Measurements from ENCODE around the gene RPL37A.

DNA sequence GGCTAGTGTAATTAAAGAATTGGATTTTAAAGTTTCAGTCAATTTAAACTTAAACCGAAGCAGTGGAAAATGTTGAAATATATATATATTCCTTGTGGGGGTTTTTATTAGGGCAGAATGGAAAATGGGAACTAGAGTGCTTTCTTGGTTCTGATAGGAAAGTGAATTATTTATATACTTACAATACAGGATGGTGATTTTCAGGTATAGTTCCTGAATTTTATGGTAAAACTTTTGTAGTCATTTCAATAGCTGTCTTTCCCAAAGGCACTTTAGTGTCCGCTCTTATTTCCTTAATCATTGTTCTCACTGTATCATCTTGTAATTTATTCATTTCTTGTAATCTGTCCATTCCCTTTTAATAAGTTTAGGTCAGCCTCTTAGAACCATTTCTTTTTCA lies 1.9 kb downstream of the RPL37A start:
- TF ChIP-seq CTCF (tag by site-specific recombination; IDR thresholded peaks at IDR 0.05): no peak
- TF ChIP-seq ZBTB1 (tag by site-specific recombination; IDR thresholded peaks at IDR 0.05): no peak
- TF ChIP-seq HOXA7 (CRISPR knock-in tag; IDR thresholded peaks at IDR 0.05; ENCODE audit: borderline replicate concordance): no peak

Data from HEK293 (cell line).